ENCODE measurements around the gene DNAH1.

The DNAH1 gene

DNA sequence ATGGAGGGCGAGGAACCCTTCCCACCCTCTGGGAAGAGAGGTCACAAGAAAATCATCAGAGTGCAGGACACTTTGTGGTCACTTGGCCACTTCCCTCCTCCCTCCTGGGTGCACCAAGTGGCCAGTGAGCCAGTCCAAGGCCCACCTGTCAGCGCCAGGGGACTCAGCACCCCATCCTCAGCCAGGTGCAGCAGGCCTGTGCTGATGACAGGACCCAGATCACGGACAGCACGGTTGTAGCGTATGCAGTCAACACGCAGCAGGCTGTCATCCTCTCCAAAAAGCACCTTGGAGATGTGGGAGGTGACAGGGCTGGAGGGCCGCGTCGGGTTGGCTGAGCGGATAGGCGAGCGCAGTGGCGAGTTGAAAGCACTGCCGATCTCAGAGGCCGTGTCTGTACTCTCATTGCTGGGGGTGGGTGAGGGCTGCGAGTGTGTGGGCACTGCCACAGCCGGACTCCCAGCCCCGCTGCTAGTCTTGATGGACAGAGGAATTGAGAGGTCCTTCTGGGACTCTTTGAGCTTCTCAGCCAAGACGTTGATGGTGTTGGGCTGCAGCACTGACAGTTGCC lies 87.2 kb downstream of the DNAH1 start:
- Histone ChIP-seq H3K36me3 (ENCODE audit: low read length) (no peaks in the 10 kb centered on the region), H3K9ac (ENCODE audit: low read length) (no peak overlapping the region), H2AFZ (ENCODE audit: low read depth, low read length, severe bottlenecking) (no peak overlapping the region), H3K4me2 (ENCODE audit: low read depth, low read length, poor library complexity, severe bottlenecking) (no peak overlapping the region), H3K9me2 (replicated peaks; ENCODE audit: insufficient read depth, low read length) (no peaks in the 10 kb centered on the region), H3K27ac (ENCODE audit: low read depth, low read length) (no peak overlapping the region), H3F3A (ENCODE audit: insufficient read depth) (no peaks in the 10 kb centered on the region), H3K27me3 (ENCODE audit: low read length) (no peaks in the 10 kb centered on the region), H4K20me1 (ENCODE audit: low read depth, low read length) (no peaks in the 10 kb centered on the region), H3K4me3 (ENCODE audit: insufficient read depth, low read length, poor library complexity, severe bottlenecking) (no peak overlapping the region), H3K9me3 (ENCODE audit: insufficient read depth, low read length) (no peaks in the 10 kb centered on the region), H3K79me2 (ENCODE audit: insufficient read depth, low read length) (no peaks in the 10 kb centered on the region; the same call in 1 of the 2 replicates)
- no peak for TF ChIP-seq CTCF (IDR thresholded peaks at IDR 0.05; ENCODE audit: insufficient read depth, low read length, poor library complexity, severe bottlenecking)
- no peak for TF ChIP-seq EZH2phosphoT487 (conservative IDR thresholded peaks at IDR 0.05; ENCODE audit: low read length)

- no peaks in the 10 kb centered on the region for H3K9me2 ChIP-seq (replicated peaks; ENCODE audit: insufficient read depth, low read length)
- H3K4me2 ChIP-seq (ENCODE audit: low read depth, low read length, poor library complexity, severe bottlenecking), result no peak overlapping the region
- H3K27me3 ChIP-seq (ENCODE audit: low read length), result no peaks in the 10 kb centered on the region
- H4K20me1 ChIP-seq (ENCODE audit: low read depth, low read length), result no peaks in the 10 kb centered on the region
- H2AFZ ChIP-seq (ENCODE audit: low read depth, low read length, severe bottlenecking), result no peak overlapping the region
- no peaks in the 10 kb centered on the region for H3F3A ChIP-seq (ENCODE audit: insufficient read depth)
- H3K79me2 ChIP-seq (ENCODE audit: insufficient read depth, low read length), result peaks cover 6% of the 10 kb centered on the region
- no peak overlapping the region for H3K4me3 ChIP-seq (ENCODE audit: insufficient read depth, low read length, poor library complexity, severe bottlenecking)
- no peak overlapping the region for H3K27ac ChIP-seq (ENCODE audit: low read depth, low read length)
- TF ChIP-seq CTCF (IDR thresholded peaks at IDR 0.05; ENCODE audit: insufficient read depth, low read length, poor library complexity, severe bottlenecking) (no peak), EZH2phosphoT487 (conservative IDR thresholded peaks at IDR 0.05; ENCODE audit: low read length) (no peak)
- H3K9ac ChIP-seq (ENCODE audit: low read length), result no peak overlapping the region
- no peaks in the 10 kb centered on the region for H3K9me3 ChIP-seq (ENCODE audit: insufficient read depth, low read length)
- H3K36me3 ChIP-seq (ENCODE audit: low read length), result no peaks in the 10 kb centered on the region
Observed at GRCh38 chr3:52403955-52404354, 87.8 kb downstream of the DNAH1 start.

GRCh38 chr3:52404391-52404790 lies 88.3 kb downstream of the DNAH1 start:
- H3K4me3 ChIP-seq (ENCODE audit: insufficient read depth, low read length, poor library complexity, severe bottlenecking), result no peak overlapping the region
- H3K9me2 ChIP-seq (replicated peaks; ENCODE audit: insufficient read depth, low read length), result no peaks in the 10 kb centered on the region
- no peaks in the 10 kb centered on the region for H3F3A ChIP-seq (ENCODE audit: insufficient read depth)
- no peak overlapping the region for H3K4me2 ChIP-seq (ENCODE audit: low read depth, low read length, poor library complexity, severe bottlenecking)
- no peak overlapping the region for H3K9ac ChIP-seq (ENCODE audit: low read length)
- no peaks in the 10 kb centered on the region for H4K20me1 ChIP-seq (ENCODE audit: low read depth, low read length)
- H3K36me3 ChIP-seq (ENCODE audit: low read length), result no peaks in the 10 kb centered on the region
- no peak for TF ChIP-seq EZH2phosphoT487 (conservative IDR thresholded peaks at IDR 0.05; ENCODE audit: low read length)
- no peak for TF ChIP-seq CTCF (IDR thresholded peaks at IDR 0.05; ENCODE audit: insufficient read depth, low read length, poor library complexity, severe bottlenecking)
- no peak overlapping the region for H3K27ac ChIP-seq (ENCODE audit: low read depth, low read length)
- H3K79me2 ChIP-seq (ENCODE audit: insufficient read depth, low read length), result peaks cover 10% of the 10 kb centered on the region
- no peak overlapping the region for H2AFZ ChIP-seq (ENCODE audit: low read depth, low read length, severe bottlenecking)
- no peaks in the 10 kb centered on the region for H3K27me3 ChIP-seq (ENCODE audit: low read length)
- no peaks in the 10 kb centered on the region for H3K9me3 ChIP-seq (ENCODE audit: insufficient read depth, low read length)

Data from SU-DHL-6 (cell line).